ENCODE data around the gene LRMDA.

Gene LRMDA

DNA sequence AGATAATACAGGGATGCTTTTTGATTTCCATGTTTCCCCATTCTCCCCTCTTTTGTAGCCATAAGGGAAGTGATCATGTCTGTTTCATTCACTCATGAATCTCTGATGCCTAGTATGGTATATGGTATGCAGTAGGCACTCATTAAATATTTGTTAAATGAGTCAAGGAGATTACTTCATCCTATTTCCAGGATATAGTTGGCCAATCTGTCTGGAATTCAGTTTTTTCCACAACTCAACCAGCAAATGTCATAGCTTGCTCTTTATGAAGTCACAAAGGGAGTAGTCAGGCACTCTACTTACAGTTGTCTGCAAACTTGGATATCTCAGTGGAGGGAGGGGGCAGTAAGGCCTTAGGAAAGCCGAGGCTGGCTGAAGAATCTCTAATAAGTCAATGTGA, 853.6 kb downstream of the LRMDA start:
- TF ChIP-seq, protein P1, sequence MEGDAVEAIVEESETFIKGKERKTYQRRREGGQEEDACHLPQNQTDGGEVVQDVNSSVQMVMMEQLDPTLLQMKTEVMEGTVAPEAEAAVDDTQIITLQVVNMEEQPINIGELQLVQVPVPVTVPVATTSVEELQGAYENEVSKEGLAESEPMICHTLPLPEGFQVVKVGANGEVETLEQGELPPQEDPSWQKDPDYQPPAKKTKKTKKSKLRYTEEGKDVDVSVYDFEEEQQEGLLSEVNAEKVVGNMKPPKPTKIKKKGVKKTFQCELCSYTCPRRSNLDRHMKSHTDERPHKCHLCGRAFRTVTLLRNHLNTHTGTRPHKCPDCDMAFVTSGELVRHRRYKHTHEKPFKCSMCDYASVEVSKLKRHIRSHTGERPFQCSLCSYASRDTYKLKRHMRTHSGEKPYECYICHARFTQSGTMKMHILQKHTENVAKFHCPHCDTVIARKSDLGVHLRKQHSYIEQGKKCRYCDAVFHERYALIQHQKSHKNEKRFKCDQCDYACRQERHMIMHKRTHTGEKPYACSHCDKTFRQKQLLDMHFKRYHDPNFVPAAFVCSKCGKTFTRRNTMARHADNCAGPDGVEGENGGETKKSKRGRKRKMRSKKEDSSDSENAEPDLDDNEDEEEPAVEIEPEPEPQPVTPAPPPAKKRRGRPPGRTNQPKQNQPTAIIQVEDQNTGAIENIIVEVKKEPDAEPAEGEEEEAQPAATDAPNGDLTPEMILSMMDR (IDR thresholded peaks at IDR 0.05; ENCODE audit: borderline replicate concordance, insufficient read depth, low read depth, low read length): no peak
- H3K4me3 ChIP-seq (ENCODE audit: low read depth, low read length): no peak overlapping the region

DNA sequence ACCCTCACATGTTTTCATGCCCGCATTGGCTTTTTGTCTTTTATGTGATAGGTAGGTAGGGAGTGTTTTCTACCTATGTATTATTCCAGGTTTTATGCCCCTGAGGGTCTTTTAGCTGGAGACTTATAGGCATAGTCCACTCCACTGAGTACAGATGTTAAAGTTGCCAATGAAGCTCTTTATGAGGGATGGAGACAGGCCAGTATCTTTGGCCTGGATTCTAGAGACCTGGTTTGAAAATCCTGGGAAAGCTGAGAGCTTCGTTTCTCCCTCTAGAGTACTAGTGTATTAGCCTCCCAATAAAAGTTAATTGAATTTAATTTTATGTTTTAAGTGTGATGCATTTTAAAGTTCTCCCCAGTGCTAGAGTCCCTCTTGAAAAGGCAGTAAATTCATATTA, 854.1 kb downstream of the LRMDA start:
- TF ChIP-seq, protein P1 (IDR thresholded peaks at IDR 0.05; ENCODE audit: borderline replicate concordance, insufficient read depth, low read depth, low read length): no peak
- no peak overlapping the region for H3K4me3 ChIP-seq (ENCODE audit: low read depth, low read length)

DNA sequence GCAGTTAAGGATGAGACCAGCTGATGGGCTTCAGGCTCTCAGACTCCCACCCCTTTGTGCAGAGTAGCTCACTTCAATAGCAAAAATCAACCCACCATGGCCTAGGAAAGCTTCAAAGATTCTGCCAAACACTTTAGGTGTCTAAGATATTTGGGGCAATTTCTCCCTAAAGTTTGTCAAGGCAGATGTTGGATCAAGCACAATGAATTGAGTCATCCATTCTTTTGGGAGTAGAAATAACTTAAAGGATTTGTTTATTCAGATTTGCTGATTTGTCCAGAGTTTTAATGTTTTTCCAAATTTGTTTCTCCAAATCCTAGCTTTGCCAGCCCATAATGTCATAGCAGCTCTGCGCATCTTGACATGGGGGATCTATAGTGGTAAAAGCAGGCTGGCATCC, 855.1 kb downstream of the LRMDA start:
- TF ChIP-seq, protein P1 (IDR thresholded peaks at IDR 0.05; ENCODE audit: borderline replicate concordance, insufficient read depth, low read depth, low read length): no peak
- H3K4me3 ChIP-seq (ENCODE audit: low read depth, low read length): no peak overlapping the region

DNA sequence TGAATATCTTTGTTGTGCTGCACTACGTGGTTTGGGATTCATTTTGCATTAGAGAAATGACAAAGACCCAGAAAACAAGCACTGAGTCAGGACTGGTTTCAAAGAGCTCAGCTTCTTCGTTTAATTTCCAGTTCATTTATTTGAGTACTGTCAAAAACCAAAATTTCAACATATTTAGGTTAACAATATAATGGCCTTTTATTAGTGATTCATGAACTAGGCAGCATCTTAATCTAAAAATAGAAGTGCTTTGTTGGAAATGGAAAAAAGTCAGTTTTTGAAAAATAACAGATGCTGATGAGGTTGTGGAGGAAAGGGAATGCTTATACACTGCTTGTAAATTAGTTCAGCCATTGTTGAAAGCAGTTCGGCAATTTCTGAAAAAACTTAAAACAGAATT, 856.4 kb downstream of the LRMDA start:
- TF ChIP-seq, protein P1 (IDR thresholded peaks at IDR 0.05; ENCODE audit: borderline replicate concordance, insufficient read depth, low read depth, low read length): no peak

DNA sequence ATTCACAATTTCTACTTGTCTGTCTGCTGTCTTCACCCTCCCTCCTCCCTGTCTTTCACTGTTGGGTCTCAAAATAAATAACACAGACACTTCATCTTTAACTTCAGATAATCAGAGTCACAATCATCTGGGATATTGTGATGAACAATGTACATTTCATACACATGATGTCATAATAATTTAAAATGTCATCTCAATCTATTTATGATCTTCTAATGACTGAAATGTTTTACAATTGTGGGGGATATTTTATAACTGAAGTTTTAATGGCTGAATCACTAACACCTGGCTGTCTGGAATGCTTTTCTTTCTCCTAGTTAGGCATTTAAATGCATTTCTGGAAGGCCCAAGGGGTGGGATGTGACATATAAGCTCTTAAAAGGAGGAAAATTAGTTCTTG, 859.8 kb downstream of the LRMDA start:
- no peak overlapping the region for H3K4me3 ChIP-seq (ENCODE audit: low read depth, low read length)
- TF ChIP-seq, protein P1 (IDR thresholded peaks at IDR 0.05; ENCODE audit: borderline replicate concordance, insufficient read depth, low read depth, low read length): no peak

More for the DNA sequence above, 856.4 kb downstream of the LRMDA start:
- H3K4me3 ChIP-seq (ENCODE audit: low read depth, low read length): no peak overlapping the region

DNA sequence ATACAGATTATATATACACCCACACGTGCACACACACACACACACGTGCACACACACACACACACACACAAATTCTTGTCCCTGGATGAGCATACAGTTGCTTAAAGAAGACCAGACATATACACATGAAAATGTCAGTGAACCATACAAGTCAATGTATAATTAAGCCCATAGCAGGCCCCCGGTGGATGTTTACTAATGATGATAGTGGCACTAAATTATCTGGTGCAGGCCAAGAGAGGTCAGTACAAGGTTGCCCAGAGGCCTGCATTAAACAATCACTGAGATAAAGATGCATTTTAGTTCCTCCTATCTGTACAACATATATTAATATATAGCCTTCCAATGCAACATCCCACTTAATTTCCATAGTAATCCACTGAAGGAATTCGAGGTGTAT, 860.5 kb downstream of the LRMDA start:
- TF ChIP-seq, protein P1 (IDR thresholded peaks at IDR 0.05; ENCODE audit: borderline replicate concordance, insufficient read depth, low read depth, low read length): no peak
- no peak overlapping the region for H3K4me3 ChIP-seq (ENCODE audit: low read depth, low read length)

DNA sequence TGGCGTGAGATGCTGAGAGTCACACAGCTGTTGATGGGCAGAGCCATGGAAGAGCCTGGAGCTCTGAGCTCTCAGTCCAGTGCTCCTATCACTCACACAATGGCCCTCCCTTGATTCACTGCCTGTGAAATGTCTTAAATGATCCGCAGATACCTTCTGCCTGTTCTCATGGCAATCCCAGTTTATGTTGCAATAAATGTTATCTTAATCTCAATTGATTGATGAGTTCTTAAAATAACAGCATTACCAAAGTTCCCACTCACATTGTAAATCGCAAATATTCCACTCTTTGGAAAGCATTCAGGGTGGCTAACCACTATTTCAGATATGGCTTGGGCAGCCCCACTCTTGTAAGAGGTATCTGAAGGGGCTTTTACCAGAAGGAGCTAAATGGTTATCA, 865.5 kb downstream of the LRMDA start:
- TF ChIP-seq, protein P1 (IDR thresholded peaks at IDR 0.05; ENCODE audit: borderline replicate concordance, insufficient read depth, low read depth, low read length): no peak
- H3K4me3 ChIP-seq (ENCODE audit: low read depth, low read length): no peak overlapping the region
